Effector memory CD8-positive, alpha-beta T cell (primary cell): ENCODE data around the gene GABRE.

Experiments
- ATAC-seq: fragments of 150-1000 bp; cut with Tn5 transposase; replicated peaks from 2 replicates; pipeline ENCODE4 v1.10.0; 2021; ENCODE audit warnings: mild to moderate bottlenecking, moderate library complexity
- DNase-seq, 3 experiments: peaks; one replicate each; pipeline ENCODE4 v3.0.0; 2021
- H3K27ac Mint-ChIP-seq, 2 donors: one replicate each; pipeline ENCODE4 v1.8.0; 2022; ENCODE audit warnings: mild to moderate bottlenecking in 2 of 2, mixed read lengths in 2 of 2, moderate library complexity in 2 of 2
- H3K27me3 Mint-ChIP-seq, 2 donors: one replicate each; pipeline ENCODE4 v1.8.0; 2022; ENCODE audit warnings: mixed read lengths in 2 of 2
- H3K36me3 Mint-ChIP-seq: one replicate; pipeline ENCODE4 v1.8.0; 2022; ENCODE audit warnings: mild to moderate bottlenecking, moderate library complexity, mixed read lengths; ENCODE audit not compliant: insufficient read depth
- H3K4me1 Mint-ChIP-seq, 2 donors: one replicate each; pipeline ENCODE4 v1.8.0; 2022; ENCODE audit warnings: low read depth in 2 of 2, mixed read lengths in 2 of 2
- H3K4me3 Mint-ChIP-seq, 2 donors: one replicate each; pipeline ENCODE4 v1.8.0; 2022; ENCODE audit warnings: mild to moderate bottlenecking in 2 of 2, mixed read lengths in 2 of 2, moderate library complexity in 2 of 2
- H3K9me3 Mint-ChIP-seq, 2 donors: one replicate each; pipeline ENCODE4 v1.8.0; 2022; ENCODE audit warnings: mixed read lengths in 2 of 2
- total RNA-seq, 9 experiments: gene quantifications; one replicate each; lab custom pipeline; 2026; lab: John Stamatoyannopoulos, UW

The GABRE gene, protein sequence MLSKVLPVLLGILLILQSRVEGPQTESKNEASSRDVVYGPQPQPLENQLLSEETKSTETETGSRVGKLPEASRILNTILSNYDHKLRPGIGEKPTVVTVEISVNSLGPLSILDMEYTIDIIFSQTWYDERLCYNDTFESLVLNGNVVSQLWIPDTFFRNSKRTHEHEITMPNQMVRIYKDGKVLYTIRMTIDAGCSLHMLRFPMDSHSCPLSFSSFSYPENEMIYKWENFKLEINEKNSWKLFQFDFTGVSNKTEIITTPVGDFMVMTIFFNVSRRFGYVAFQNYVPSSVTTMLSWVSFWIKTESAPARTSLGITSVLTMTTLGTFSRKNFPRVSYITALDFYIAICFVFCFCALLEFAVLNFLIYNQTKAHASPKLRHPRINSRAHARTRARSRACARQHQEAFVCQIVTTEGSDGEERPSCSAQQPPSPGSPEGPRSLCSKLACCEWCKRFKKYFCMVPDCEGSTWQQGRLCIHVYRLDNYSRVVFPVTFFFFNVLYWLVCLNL
- total RNA-seq = 0 to 0.72 (median 0) reads per million in 9 experiments

GRCh38 chrX:151974336-151975227 is at the start of gene GABRE:
Gene GABRE, minus strand, starts transcription at chrX:151974676. Its CDS starts 51 bp downstream, at chrX:151974625.
- ATAC-seq (no peak), DNase-seq (no peak)
- Mint-ChIP-seq H3K27ac (no peak within 1 kb of the TSS), H3K27me3 (peaks cover 0 to 10% of the 10 kb centered on the region in 2 donors), H3K36me3 (no peaks in the 10 kb centered on the region), H3K4me3 (no peak within 1 kb of the TSS), H3K4me1 (no peaks in the 10 kb centered on the region), H3K9me3 (peaks cover 0 to 1% of the 10 kb centered on the region in 2 donors)

GRCh38 chrX:152020888-152021287 is 46.4 kb upstream of the GABRE start:
- ATAC-seq = no peak
- DNase-seq = no peak
- H3K4me3 Mint-ChIP-seq = no peak overlapping the region
- H3K9me3 Mint-ChIP-seq = no peaks in the 10 kb centered on the region
- H3K36me3 Mint-ChIP-seq = no peaks in the 10 kb centered on the region
- no peak overlapping the region for H3K27ac Mint-ChIP-seq
- no peaks in the 10 kb centered on the region for H3K4me1 Mint-ChIP-seq
- H3K27me3 Mint-ChIP-seq = no peaks in the 10 kb centered on the region

GRCh38 chrX:151999813-152000212 is 25.3 kb upstream of the GABRE start:
- DNase-seq (no peak), ATAC-seq (no peak)
- Mint-ChIP-seq H3K27ac (no peak overlapping the region), H3K4me1 (no peaks in the 10 kb centered on the region), H3K36me3 (no peaks in the 10 kb centered on the region), H3K27me3 (no peaks in the 10 kb centered on the region), H3K4me3 (no peak overlapping the region), H3K9me3 (no peaks in the 10 kb centered on the region)

DNA sequence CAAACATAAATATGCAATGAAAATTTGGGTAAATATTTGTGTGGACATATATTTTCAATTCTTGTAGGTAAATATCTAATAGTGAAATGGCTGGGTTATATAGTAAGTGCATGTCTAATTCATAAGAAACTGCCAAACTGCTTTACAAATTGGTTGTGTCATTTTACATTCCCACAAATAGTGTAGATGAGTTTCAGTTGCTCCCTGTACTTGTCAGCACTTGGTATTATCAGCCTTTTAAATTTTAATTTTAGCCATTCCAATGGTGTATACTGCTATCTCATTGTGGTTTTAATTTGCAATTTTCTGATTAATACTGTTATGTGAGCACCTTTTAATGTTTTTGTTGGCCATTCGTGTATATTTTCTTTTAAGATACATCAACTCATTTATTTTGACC is 23.1 kb upstream of the GABRE start:
- H3K27me3 Mint-ChIP-seq = no peaks in the 10 kb centered on the region
- DNase-seq (no peak), ATAC-seq (no peak)
- H3K36me3 Mint-ChIP-seq = no peaks in the 10 kb centered on the region
- H3K27ac Mint-ChIP-seq = no peak overlapping the region
- no peaks in the 10 kb centered on the region for H3K4me1 Mint-ChIP-seq
- H3K9me3 Mint-ChIP-seq = peaks cover 0 to under 1% of the 10 kb centered on the region in 2 donors
- H3K4me3 Mint-ChIP-seq = no peak overlapping the region

DNA sequence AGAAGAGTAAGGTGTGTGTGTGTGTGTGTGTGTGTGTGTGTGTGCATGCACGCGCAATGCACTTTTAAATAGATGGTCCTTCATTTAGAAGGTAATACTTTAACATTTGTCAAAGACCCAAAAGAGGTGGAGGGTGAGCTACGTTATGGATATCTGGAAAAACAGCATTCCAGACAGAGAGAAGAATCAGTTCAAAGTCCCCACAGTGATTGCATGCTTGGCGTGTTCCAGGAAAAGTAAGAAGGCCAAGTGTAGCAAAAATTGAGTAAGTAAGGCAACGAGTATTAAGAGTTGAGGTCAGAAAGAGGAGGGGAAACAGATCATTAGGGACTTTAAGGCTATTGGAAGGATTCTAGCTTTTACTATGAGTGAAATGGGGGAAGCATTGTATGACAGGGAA is 21.9 kb upstream of the GABRE start:
- H3K27me3 Mint-ChIP-seq = no peaks in the 10 kb centered on the region
- no peak overlapping the region for H3K27ac Mint-ChIP-seq
- no peak for ATAC-seq

GRCh38 chrX:151994476-151994875 is 20.0 kb upstream of the GABRE start:
- H3K9me3 Mint-ChIP-seq = peaks cover 0 to 1% of the 10 kb centered on the region in 2 donors
- ATAC-seq = no peak
- H3K4me1 Mint-ChIP-seq = no peaks in the 10 kb centered on the region
- H3K27me3 Mint-ChIP-seq = no peaks in the 10 kb centered on the region
- H3K27ac Mint-ChIP-seq = no peak overlapping the region
- no peak overlapping the region for H3K4me3 Mint-ChIP-seq
- no peak for DNase-seq
- no peaks in the 10 kb centered on the region for H3K36me3 Mint-ChIP-seq

More for the DNA sequence above, 21.9 kb upstream of the GABRE start:
- no peak for DNase-seq
- H3K4me3 Mint-ChIP-seq = no peak overlapping the region
- H3K9me3 Mint-ChIP-seq = peaks cover 0 to 1% of the 10 kb centered on the region in 2 donors
- H3K4me1 Mint-ChIP-seq = no peaks in the 10 kb centered on the region
- H3K36me3 Mint-ChIP-seq = no peaks in the 10 kb centered on the region

DNA sequence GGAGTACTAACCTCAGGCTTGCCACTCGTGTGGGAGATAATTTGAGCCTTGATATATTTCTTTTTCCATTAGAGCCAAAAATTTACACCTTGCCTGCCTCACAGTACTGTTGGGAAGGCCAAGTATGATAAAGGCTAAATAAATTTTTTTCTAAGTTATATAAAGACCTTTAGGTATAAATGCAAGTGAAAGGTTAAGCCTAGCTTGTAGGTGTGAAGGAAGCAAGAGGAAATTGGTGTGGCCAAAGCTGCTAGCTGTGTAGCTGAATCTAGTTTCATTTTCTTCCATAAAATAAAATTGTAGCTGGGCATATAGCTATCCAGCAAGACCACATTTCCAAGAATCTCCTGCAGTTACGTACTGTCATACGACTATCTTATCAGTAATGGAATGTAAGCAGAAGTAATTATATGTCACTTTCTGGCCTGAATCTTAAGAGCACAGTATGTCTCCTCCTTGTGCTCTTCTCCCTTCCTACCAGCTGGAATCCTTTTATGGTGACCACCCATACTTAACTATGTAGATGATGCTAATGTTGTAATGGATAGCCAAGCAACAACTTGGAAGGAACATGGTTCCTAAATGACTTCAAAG is 14.3 kb upstream of the GABRE start:
- DNase-seq = no peak
- Mint-ChIP-seq H3K4me1 (no peaks in the 10 kb centered on the region), H3K27ac (no peak overlapping the region), H3K27me3 (no peaks in the 10 kb centered on the region), H3K9me3 (peaks cover 1 to 8% of the 10 kb centered on the region in 2 donors), H3K36me3 (no peaks in the 10 kb centered on the region), H3K4me3 (no peak overlapping the region)
- no peak for ATAC-seq

DNA sequence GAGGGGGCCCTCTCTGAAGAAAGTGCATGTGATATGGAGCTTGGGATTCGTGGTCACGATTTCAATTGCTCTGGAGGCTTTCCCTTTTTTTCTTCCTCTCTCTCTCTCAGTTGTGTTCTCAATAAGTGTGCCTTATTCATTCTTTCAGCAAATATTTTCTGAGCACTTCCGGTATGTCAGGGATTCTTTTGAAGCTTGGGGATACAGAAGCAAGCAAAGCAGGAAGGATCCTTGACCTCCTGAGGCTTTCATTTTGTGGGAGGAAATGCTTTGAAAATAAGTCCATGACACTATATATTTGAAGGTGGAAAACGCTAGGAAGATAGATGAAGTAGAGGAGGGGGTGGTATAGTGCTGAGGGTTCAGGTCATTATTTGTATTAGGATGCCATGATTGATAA is 12.6 kb upstream of the GABRE start:
- ATAC-seq = no peak
- peaks cover 0 to 8% of the 10 kb centered on the region in 2 donors for H3K9me3 Mint-ChIP-seq
- no peaks in the 10 kb centered on the region for H3K4me1 Mint-ChIP-seq
- no peak overlapping the region for H3K27ac Mint-ChIP-seq
- no peaks in the 10 kb centered on the region for H3K27me3 Mint-ChIP-seq
- no peak overlapping the region for H3K4me3 Mint-ChIP-seq
- DNase-seq = no peak
- no peaks in the 10 kb centered on the region for H3K36me3 Mint-ChIP-seq

DNA sequence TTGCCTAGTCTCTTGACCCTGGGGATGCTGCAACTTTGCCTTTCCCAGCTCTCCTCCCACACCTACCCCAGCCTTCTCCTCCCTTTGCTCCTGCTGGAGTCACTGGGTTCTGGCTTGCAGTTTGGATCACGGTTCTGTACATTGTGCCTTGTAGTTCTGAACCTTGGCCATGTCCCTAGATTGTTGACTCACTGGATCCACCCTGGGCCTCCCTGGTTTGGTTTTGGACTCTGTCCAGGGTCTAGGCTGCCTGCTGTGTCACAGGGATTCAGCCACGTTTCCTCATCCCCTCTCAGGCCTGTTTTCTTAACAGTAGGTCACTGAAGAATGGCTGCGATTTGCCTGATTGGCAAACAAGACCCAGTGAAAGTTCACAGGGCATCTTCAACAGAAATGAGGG is 11.5 kb upstream of the GABRE start:
- no peak for DNase-seq
- ATAC-seq = no peak
- Mint-ChIP-seq H3K36me3 (no peaks in the 10 kb centered on the region), H3K9me3 (peaks cover 0 to 8% of the 10 kb centered on the region in 2 donors), H3K4me3 (no peak overlapping the region), H3K27me3 (no peaks in the 10 kb centered on the region), H3K27ac (no peak overlapping the region), H3K4me1 (no peaks in the 10 kb centered on the region)

DNA sequence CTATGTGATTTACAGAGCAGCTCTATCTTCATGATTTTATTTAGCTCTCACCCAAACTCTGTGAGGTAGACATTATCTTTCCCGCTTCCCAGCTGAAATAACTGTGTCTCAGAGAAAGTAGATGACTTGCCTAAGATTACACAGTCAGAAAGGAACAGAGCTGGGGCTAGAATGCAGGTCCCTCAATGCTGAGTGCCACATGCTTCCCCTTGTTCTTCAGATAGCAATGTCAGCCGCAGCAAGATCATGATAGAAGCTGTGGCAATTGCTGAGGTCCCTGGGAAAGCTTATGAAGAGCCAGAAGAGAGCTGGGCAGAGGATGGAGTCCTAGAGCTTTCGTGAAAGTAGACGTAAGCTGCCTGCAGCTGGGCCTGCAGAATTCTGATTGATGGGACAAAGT is 11.1 kb upstream of the GABRE start:
- DNase-seq = no peak
- H3K4me3 Mint-ChIP-seq = no peak overlapping the region
- no peak overlapping the region for H3K27ac Mint-ChIP-seq
- H3K36me3 Mint-ChIP-seq = no peaks in the 10 kb centered on the region
- H3K9me3 Mint-ChIP-seq = peaks cover 0 to 8% of the 10 kb centered on the region in 2 donors
- H3K27me3 Mint-ChIP-seq = no peaks in the 10 kb centered on the region
- H3K4me1 Mint-ChIP-seq = no peaks in the 10 kb centered on the region
- ATAC-seq = no peak

GRCh38 chrX:151984902-151985301 is 10.4 kb upstream of the GABRE start:
- Mint-ChIP-seq H3K27ac (no peak overlapping the region), H3K36me3 (no peaks in the 10 kb centered on the region), H3K4me3 (no peak overlapping the region), H3K27me3 (no peaks in the 10 kb centered on the region), H3K9me3 (peaks cover 0 to 8% of the 10 kb centered on the region in 2 donors), H3K4me1 (no peaks in the 10 kb centered on the region)
- DNase-seq (no peak), ATAC-seq (no peak)

DNA sequence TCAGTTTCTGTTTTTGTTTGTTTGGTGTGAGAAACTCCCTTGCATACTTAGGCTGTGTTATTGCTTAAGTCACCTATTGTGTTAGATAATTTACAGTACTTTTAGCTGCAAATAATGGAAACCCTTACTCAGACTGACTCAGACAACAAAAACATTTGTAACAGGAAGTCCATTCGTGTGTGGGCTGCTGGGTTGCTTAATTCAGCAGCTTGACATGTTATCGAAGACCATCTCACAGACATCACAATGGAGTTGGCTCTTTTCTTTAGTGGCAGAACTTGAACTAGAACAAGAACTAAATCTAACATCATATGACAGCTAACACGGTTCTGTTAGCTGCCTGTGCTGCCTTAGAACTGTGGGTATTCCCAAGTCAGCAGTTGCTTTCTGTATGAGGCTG is 9.9 kb upstream of the GABRE start:
- ATAC-seq = no peak
- H3K9me3 Mint-ChIP-seq = peaks cover 0 to 8% of the 10 kb centered on the region in 2 donors
- no peaks in the 10 kb centered on the region for H3K4me1 Mint-ChIP-seq
- H3K27me3 Mint-ChIP-seq = no peaks in the 10 kb centered on the region
- H3K27ac Mint-ChIP-seq = no peak overlapping the region
- H3K36me3 Mint-ChIP-seq = no peaks in the 10 kb centered on the region
- H3K4me3 Mint-ChIP-seq = no peak overlapping the region
- DNase-seq = no peak

DNA sequence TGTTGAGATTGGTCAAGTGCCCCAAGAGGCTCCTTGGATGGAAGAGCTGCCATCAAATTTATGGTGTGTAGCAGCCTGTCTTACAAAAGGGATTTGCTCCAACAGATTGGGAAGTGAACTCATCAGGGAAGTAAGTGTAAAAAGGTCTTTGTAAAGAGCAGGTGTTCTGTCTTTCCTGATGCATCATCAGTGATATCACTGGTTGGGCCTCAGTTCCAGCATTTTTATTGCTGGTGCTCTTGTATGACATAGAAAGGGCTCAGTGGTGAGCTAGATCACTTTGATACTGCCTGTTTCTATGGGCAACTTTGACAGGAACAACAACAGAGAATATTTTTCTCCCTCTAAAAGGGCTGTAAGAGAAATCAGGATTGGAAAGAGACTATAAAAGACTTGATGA is 8.7 kb upstream of the GABRE start:
- ATAC-seq (no peak), DNase-seq (no peak)
- peaks cover 0 to 8% of the 10 kb centered on the region in 2 donors for H3K9me3 Mint-ChIP-seq
- no peaks in the 10 kb centered on the region for H3K36me3 Mint-ChIP-seq
- H3K4me1 Mint-ChIP-seq = no peaks in the 10 kb centered on the region
- H3K4me3 Mint-ChIP-seq = no peak overlapping the region
- H3K27me3 Mint-ChIP-seq = no peaks in the 10 kb centered on the region
- no peak overlapping the region for H3K27ac Mint-ChIP-seq
